B cell (primary cell): ENCODE measurements around the gene ARHGAP6.

Experiments
- CTCF ChIP-seq: fragments of 200-600 bp; IDR thresholded peaks from one replicate; pipeline ENCODE4 v1.8.0; 2022; ENCODE audit warnings: antibody characterized with exemption, mild to moderate bottlenecking
- EZH2 ChIP-seq: IDR thresholded peaks from 2 replicates; pipeline ENCODE4 v1.6.1; 2012; ENCODE audit warnings: borderline replicate concordance, low read depth, mild to moderate bottlenecking, moderate library complexity, low read length; ENCODE audit not compliant: insufficient read depth, poor library complexity, severe bottlenecking

GRCh38 chrX:11267425-11267824 lies 398.3 kb downstream of the ARHGAP6 start:
- TF ChIP-seq EZH2, result no peak
- no peak for TF ChIP-seq CTCF
